GM21390 (cell line): ENCODE data around the gene DPP6.

Source experiments
- ATAC-seq: cut with Tn5 transposase; IDR thresholded peaks from one replicate; pipeline ENCODE4 v1.9.1; 2021; ENCODE audit not compliant: unreplicated experiment

Gene DPP6

GRCh38 chr7:154868921-154869320 is 816.7 kb downstream of the DPP6 start:
- ATAC-seq: no peak

- no peak for ATAC-seq
These were observed 817.2 kb downstream of the DPP6 start for GRCh38 chr7:154869436-154869835.

- ATAC-seq: no peak
These were observed 819.3 kb downstream of the DPP6 start for GRCh38 chr7:154871507-154871906.

GRCh38 chr7:154871928-154872750 is 819.9 kb downstream of the DPP6 start:
- no peak for ATAC-seq

GRCh38 chr7:154872811-154873499 is 820.8 kb downstream of the DPP6 start:
- ATAC-seq: no peak

- no peak for ATAC-seq
These were observed 821.4 kb downstream of the DPP6 start for GRCh38 chr7:154873500-154874121.

- ATAC-seq: no peak
These were observed 822.4 kb downstream of the DPP6 start for GRCh38 chr7:154874409-154875113.

- no peak for ATAC-seq
These were observed 823.1 kb downstream of the DPP6 start for GRCh38 chr7:154875297-154875696.

GRCh38 chr7:154876516-154876915 is 824.3 kb downstream of the DPP6 start:
- ATAC-seq: no peak

- no peak for ATAC-seq
These were observed 824.8 kb downstream of the DPP6 start for GRCh38 chr7:154877031-154877430.

GRCh38 chr7:154879629-154880028 is 827.4 kb downstream of the DPP6 start:
- ATAC-seq: no peak

- ATAC-seq: no peak
These were observed 828.3 kb downstream of the DPP6 start for GRCh38 chr7:154880513-154880912.

GRCh38 chr7:154881026-154881425 is 828.8 kb downstream of the DPP6 start:
- no peak for ATAC-seq

GRCh38 chr7:154881526-154881925 is 829.3 kb downstream of the DPP6 start:
- no peak for ATAC-seq

GRCh38 chr7:154882931-154883474 is 830.8 kb downstream of the DPP6 start:
- ATAC-seq: no peak

GRCh38 chr7:154884348-154884920 is 832.2 kb downstream of the DPP6 start:
- no peak for ATAC-seq

- no peak for ATAC-seq
These were observed 834.4 kb downstream of the DPP6 start for GRCh38 chr7:154886591-154886990.

- ATAC-seq: no peak
These were observed 836.5 kb downstream of the DPP6 start for GRCh38 chr7:154888690-154889089.

GRCh38 chr7:154892459-154892858 is 840.3 kb downstream of the DPP6 start:
- no peak for ATAC-seq

- ATAC-seq: no peak
These were observed 843.9 kb downstream of the DPP6 start for GRCh38 chr7:154896076-154896475.
